CD4-positive, alpha-beta T cell treated with Interleukin-17A for 1 hour (primary cell): ENCODE results near the gene GNG12.

Experiments
- DNase-seq: peaks from one replicate; pipeline ENCODE4 v3.0.0-alpha.2; 2020

Gene GNG12

DNA sequence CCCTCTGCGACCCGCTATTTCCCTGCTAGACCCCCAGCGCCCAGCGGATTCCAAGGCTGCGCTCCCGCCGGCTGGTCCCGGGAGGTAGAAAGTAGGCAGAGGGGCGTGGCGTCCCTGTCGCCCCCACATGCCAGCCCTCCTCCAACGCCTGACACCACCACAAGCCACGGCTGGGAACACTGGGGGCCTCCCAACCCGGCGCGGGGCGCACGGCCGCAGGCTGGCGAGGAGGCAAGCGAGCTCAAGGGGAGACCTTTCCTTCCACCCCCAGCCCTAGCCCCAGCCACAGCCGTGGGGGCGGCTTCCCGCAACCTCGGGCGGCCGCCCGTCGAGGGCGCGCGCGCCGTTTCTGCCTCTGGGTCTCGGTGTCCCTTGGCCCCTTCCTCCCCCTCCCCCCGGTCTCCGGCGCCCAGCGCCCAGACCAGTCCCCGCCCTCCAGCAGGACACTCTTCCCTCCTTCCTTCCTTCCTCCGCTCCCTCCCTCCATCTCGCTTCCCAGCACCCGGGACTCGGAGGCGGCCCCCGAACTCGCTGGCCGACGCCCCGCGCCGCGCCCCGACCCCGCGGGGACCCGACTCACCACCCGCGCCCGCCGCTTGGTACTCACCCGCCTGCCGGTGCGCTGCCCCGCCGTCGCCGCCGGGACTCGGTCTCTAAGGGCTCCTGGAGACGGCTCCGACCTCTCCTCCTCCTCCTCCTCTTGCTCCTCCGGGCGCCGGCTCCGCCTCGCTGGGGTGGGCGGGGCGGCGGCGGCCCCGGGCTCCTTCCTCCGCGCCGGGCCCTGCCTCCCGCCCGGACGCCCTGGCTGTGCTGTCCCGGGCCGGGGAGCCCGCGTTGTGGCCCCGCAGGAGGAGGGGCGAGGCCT, at the start of gene GNG12:
TSS of gene GNG12 (minus strand) at position 731 of the 865 bp plus-strand sequence. CDS start 125,781 bp downstream, outside the sequence.
- DNase-seq: no peak

DNA sequence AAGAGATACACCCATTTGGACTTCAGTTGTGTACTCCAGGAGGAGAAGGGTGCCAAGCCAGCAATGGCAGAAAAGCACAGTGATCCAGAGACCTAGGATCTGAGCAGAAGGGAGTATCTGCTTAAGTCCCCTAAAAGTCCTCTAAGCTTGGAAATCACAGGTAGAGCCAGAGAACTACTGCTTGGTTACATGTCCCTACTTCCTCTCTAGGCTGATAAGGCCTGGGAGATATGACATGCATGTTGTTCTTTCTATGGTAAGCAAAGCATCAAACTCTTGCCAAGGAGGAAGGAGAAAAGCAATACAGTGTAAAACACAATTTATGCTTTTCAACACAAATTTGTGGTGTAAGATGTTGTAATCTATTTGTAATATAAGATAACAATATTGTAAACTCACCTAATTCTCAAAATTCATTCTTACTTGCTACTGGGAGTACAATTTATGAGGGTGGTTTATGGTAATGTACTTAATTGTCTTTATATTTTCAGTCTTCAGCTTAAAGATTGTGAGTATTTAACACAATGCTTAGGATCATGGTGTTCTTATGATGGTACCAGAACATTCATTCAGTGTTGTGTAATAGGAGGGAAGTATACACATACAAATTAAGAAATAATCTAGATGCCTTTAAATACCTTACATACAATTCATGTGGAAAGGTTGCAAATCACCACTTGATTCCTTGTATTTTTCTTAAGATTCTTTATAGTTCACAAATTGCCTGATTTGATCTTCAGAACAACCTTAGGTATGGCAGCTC, 49.1 kb upstream of the GNG12 start:
- no peak for DNase-seq

GRCh38 chr1:67880056-67880601, 46.9 kb upstream of the GNG12 start:
- DNase-seq: no peak

DNA sequence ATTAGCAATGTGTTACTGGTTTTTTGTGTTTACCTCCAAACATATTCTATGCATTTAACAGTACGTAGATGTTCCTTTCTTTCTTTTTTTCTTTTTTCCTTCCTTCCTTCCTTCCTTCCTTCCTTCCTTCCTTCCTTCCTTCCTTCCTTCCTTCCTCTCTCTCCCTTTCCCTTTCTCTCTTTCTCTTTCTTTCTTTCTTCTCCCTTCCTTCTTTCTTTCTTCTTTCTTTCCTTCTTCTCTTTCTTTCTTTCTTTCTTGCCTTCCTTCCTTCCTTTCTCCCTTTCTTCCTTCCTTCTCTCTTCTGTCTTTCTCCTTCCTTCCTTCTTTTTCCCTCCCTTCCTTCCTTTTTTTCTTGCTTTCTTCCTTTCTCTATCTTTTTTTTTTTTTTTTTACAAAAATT, 46.2 kb upstream of the GNG12 start:
- DNase-seq: no peak

DNA sequence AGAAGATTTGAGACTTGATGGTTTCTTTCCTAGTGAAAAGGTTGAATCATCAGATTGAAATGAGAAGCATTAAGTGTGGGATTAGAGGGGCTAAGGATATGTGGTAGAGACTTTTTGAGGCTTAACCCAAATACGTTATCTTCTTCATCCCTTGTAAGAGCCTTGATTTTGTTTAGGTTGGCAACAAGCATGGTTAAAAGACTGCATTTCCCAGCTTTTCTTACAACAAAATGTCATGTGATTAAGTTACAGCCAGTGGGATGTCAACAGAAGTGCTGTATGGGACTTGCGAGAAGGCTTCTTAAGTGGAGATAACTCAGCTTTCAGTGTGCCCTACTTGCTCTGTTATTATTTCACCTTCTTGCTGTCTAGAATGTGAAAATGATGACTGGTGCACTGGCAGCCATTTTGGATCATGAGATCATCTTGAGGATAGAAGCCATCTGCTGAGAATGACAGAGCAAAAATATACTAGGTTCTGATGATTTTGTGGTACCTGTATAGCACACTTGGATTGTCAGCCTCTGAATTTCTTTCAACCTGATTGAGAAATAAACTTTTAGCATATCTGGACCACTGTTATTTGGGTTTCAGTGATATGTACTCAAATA, 41.3 kb upstream of the GNG12 start:
- DNase-seq: no peak

GRCh38 chr1:67869233-67869632, 36.0 kb upstream of the GNG12 start:
- DNase-seq: no peak

GRCh38 chr1:67863637-67864036, 30.4 kb upstream of the GNG12 start:
- no peak for DNase-seq

- DNase-seq: no peak
These were observed 29.4 kb upstream of the GNG12 start for GRCh38 chr1:67862685-67863084.

DNA sequence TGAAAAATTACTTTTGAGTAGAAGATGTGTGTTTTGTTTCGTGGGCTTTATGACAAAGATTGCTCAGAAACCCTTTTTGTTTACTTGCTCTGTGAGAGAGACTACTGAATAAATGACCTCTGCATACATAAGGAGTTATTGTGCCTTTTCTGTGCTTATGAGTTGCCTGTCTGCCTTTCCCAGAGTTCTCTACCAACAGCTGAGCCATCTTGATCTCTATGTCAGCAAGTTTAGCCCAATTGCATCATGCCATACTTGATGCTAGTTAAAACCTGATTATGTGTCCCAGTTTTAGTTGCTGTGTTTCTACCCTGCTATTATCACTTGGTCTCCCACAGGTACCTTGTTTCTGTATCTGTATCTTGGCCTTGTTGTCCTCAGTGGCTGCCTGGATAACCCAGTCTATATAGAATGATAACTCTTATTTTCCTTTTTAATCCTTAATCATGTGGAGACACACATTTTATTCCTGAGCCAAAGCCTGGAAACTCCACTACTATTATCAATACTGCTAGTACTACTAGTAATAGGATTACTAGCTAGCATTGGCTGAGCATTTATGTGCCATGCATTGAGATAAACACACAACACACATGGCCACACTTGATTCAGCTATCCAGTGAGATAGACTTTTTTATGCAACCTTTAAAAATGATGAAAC, 28.7 kb upstream of the GNG12 start:
- no peak for DNase-seq

- DNase-seq: no peak
These were observed 27.5 kb upstream of the GNG12 start for GRCh38 chr1:67860776-67861175.

- DNase-seq: no peak
These were observed 23.7 kb upstream of the GNG12 start for GRCh38 chr1:67856921-67857320.

DNA sequence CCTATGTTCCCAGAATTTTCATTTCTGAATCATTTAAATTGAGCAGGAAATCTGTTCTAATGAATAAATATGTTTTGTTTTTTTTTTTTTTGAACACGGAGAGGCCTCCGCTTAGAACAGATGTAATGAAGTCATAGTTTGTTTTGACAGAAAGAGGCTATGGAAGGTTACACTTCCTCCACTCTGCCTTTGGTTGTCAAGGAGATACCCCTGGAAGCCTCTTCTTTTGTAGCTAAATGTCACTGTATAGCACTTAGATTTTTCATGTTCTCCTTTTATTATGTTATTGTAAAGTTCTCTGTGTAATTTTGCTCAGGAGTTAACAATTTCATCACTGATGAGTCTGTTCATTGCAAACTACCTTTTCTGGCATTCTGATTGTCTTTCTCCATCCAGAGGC, 22.7 kb upstream of the GNG12 start:
- no peak for DNase-seq

DNA sequence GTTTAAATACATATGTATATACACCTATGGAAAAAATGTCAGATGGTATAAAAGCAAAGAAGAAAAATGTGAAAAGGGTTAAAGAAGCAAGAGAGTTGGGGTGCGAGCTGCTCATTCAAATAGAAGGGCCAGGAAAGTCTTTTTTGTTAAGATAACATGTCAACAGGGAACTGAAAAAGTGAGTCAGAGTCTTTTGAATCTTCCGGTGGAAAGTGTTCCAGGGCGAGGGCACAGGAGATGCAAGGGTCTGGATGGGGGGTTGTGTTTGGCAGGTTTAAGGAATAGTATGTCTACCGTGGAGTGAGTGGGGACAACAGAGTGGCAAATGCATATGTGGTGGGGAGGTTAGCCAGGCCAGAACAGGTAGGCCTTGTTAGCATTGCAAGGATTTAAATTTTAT, 22.2 kb upstream of the GNG12 start:
- DNase-seq: no peak

DNA sequence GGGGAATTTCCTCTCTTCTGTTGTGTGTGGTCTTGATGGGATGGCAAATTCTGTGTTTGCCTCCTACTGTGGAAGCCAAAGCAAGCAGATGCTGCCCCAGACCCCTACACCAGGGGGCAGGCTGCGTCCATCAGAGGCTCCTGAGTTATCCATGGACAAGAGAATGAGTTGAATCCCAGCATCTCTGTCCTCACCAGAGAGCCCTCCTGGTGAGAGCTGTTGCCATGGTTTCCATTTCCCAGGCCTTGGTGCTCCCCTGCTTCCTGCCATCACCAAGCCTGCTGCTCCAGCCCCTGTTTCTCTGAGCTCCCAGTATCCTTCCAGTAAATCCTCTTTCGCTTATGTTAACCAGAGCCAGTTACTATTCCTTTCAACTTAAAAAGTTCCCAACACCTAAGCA, 20.4 kb upstream of the GNG12 start:
- DNase-seq: no peak

GRCh38 chr1:67851800-67852199, 18.5 kb upstream of the GNG12 start:
- DNase-seq: no peak

DNA sequence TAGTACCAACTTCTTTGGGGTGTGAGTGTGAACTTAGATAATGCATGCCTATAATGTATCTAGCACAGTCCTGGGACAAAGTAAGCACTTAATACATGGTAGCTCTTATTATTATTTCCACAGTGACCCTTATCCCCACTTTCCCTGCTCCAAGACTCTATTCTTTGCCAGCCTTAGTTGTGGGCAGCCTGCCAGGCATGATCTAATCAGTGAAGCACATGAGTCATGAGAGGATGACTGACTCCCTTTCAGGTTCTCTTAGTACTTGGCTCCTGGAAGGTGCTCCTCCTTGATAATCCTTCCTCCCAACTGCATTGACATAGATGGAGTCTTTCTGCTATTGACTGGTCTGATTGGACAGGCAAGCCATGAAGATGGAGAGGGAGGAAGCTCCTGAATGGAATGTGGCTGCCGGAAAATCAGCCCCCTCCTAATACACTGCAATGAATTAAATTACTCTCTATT, 17.4 kb upstream of the GNG12 start:
- DNase-seq: no peak

- DNase-seq: no peak
These were observed 16.9 kb upstream of the GNG12 start for GRCh38 chr1:67850151-67850551.

DNA sequence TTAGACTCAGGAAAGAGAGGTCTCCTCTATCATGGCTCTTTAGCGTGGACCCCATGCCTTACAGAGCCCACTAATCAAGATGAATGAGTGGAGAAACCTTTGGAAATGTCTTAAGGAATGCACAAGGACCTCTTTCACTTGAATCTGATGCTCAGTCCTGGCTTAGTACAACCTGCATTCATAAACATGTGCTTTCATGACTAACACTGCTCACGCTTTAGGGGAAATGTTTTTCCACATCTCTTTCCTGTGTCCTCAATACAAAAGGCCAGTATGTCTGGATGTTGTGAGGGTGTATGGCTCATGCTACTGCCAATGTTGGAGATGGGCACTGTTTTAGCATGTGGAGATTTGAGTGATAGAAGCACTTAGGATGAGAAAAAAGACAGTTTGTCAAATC, 14.2 kb upstream of the GNG12 start:
- DNase-seq: no peak

GRCh38 chr1:67846538-67846937, 13.3 kb upstream of the GNG12 start:
- DNase-seq: no peak

- no peak for DNase-seq
These were observed 11.7 kb upstream of the GNG12 start for GRCh38 chr1:67844988-67845387.

- DNase-seq: no peak
These were observed 10.5 kb upstream of the GNG12 start for GRCh38 chr1:67843746-67844145.

DNA sequence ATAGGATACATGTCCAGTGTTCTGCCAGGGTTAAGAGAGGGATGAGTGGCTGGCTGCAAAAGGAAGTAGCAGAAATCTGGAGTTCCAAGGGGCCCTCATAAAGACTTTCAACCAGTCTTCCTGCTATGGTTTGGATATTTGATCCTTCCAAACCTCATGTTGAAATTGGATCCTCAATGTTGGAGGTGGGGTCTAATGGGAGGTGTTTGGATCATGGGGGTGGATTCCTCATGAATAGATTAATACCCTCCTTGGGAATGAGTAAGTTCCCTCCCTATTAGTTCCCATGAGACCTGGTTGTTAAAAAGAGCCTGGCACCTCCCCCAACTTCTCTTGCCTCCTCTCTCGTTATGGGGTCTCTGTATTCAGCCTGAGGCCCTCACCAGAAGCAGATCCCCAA, 10.1 kb upstream of the GNG12 start:
- DNase-seq: no peak

GRCh38 chr1:67840449-67840848, 7.2 kb upstream of the GNG12 start:
- DNase-seq: no peak
